ENCODE results near the gene MARK4. TPM values are rescaled to one million over a fixed set of nuclear protein-coding genes. Genes with fewer than 3 reads are reported as not detected.

Gene MARK4
- total RNA-seq, 1 experiment from 2014 or later = 37.7 TPM

DNA sequence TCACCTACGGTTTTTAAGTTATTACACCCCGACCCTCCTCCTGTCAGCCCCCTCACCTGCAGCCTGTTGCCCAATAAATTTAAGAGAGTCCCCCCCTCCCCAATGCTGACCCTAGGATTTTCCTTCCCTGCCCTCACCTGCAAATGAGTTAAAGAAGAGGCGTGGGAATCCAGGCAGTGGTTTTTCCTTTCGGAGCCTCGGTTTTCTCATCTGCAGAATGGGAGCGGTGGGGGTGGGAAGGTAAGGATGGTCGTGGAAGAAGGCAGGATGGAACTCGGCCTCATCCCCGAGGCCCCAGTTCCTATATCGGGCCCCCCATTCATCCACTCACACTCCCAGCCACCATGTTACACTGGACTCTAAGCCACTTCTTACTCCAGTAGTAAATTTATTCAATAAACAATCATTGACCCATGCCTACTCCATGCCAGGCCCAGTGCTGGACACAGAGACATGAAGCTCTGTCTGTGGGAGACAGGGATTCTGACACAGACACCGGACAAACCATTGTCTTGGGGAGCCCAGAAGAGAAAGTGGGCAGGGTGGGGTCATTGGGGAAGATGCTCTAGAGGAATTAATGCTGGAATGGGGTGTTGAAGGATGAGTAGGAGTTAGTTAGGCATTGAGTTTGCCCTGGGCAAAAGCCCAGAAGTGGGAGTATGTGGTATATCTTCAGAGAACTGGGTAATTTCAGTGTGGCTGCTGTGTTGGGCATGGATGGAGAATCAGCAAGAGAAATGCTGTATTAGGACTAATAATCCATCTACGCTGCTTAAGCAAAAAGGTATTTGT is 52.4 kb downstream of the MARK4 start:
- no peak for ATAC-seq
- CTCF ChIA-PET = no interaction called here
- RAD21 ChIA-PET (ENCODE audit: low non-redundant PET in 1 of 2, low total read pairs in 2 of 2, uncharacterized antibody in 2 of 2, unreplicated experiment in 2 of 2) = no interaction called here

DNA sequence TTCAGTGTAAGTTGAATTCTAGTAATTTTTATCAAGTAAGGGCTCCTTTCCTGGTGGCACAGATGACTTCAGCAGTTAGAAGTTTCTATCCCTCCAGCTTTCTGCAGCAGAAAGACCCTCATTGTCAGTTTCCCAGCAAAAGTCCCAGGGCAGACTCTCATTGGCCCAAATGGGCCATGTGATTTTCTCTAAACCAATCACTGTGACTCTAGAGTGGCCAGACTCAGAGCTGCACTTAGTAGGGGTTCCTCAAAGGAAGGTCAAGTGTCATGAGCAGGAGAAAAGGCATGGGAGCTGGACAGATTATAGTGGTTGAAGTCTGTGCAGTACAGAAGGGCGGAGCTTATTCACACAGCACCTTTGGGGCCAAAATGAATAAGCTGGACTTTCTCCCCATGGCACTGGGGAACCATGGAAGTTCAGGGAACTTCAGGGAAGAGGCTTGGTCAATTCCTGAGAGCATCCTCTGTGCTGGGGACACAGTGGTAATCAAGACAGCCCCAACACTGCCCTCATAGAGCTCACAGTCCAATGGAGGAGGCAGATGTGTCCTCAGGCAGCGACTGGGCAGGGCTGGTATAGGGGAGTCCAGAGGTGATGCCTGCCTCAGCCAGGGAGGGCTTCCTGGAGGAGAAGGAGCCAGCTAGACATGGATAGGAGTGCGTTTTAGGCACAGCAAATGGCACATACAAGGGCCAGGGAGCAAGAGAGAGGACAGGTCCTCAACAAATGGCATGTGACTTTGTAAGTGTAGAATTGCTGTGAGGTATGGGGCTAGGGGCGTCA is 53.3 kb downstream of the MARK4 start:
- no TSS peak for BruUV-seq (replicated peaks)
- H3K27ac ChIP-seq (ENCODE audit: low read depth, low read length) = no peak overlapping the region
- intact Hi-C loops (cut with micrococcal nuclease) = no loop called here
- no peak for ATAC-seq
- no peak for DNase-seq (ENCODE audit: low read depth, low spot score)
- no peak overlapping the region for H2AFZ ChIP-seq (ENCODE audit: low read depth, low read length, poor library complexity, severe bottlenecking)
- no peaks in the 10 kb centered on the region for H3K9me3 ChIP-seq (ENCODE audit: control insufficient read depth in 1 of 2, insufficient read depth in 1 of 2, low read depth in 1 of 2, low read length in 2 of 2)
- no peak overlapping the region for H3K9ac ChIP-seq (ENCODE audit: low read length)
- H3K4me3 ChIP-seq (replicated peaks in 1 of 2; ENCODE audit: low read depth in 1 of 2, low read length in 2 of 2) = no peak overlapping the region
- CTCF ChIA-PET = no interaction called here
- H3K36me3 ChIP-seq (ENCODE audit: control insufficient read depth in 1 of 2, insufficient read depth in 2 of 2, low read length in 2 of 2) = no peaks in the 10 kb centered on the region
- POLR2A ChIA-PET = interaction anchor here (0.6 kb wide), 1 partner anchor 16 kb away, joined by 5 read pairs; no protein-coding TSS in a partner anchor
- TF ChIP-seq EZH2phosphoT487 (IDR thresholded peaks at IDR 0.05; ENCODE audit: borderline replicate concordance) (no peak), POLR2A (IDR thresholded peaks at IDR 0.05; ENCODE audit: borderline replicate concordance, extremely low read depth, insufficient read depth, insufficient read length) (no peak), RAD21 (IDR thresholded peaks at IDR 0.05; ENCODE audit: low read depth) (no peak)
- TF ChIP-seq, protein P1, sequence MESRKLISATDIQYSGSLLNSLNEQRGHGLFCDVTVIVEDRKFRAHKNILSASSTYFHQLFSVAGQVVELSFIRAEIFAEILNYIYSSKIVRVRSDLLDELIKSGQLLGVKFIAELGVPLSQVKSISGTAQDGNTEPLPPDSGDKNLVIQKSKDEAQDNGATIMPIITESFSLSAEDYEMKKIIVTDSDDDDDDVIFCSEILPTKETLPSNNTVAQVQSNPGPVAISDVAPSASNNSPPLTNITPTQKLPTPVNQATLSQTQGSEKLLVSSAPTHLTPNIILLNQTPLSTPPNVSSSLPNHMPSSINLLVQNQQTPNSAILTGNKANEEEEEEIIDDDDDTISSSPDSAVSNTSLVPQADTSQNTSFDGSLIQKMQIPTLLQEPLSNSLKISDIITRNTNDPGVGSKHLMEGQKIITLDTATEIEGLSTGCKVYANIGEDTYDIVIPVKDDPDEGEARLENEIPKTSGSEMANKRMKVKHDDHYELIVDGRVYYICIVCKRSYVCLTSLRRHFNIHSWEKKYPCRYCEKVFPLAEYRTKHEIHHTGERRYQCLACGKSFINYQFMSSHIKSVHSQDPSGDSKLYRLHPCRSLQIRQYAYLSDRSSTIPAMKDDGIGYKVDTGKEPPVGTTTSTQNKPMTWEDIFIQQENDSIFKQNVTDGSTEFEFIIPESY (IDR thresholded peaks at IDR 0.05; ENCODE audit: extremely low read depth, insufficient replicate concordance, low read length) = no peak
- no peaks in the 10 kb centered on the region for H4K20me1 ChIP-seq (ENCODE audit: insufficient read depth)
- no peaks in the 10 kb centered on the region for H3K27me3 ChIP-seq (ENCODE audit: insufficient read depth, low read length)
- no peaks in the 10 kb centered on the region for H3K9me2 ChIP-seq (ENCODE audit: insufficient read depth)
- H3K79me2 ChIP-seq (ENCODE audit: insufficient read depth, low read length) = no peaks in the 10 kb centered on the region
- peaks cover 10 to 25% of the 10 kb centered on the region in 2 experiments for H3K4me1 ChIP-seq (ENCODE audit: control insufficient read depth in 1 of 2, insufficient read depth in 2 of 2, low read length in 2 of 2)
- no peak overlapping the region for H3K4me2 ChIP-seq (ENCODE audit: low read length)
- RAD21 ChIA-PET (ENCODE audit: low non-redundant PET in 1 of 2, low total read pairs in 2 of 2, uncharacterized antibody in 2 of 2, unreplicated experiment in 2 of 2) = no interaction called here

More for the DNA sequence above, 52.4 kb downstream of the MARK4 start:
- Histone ChIP-seq H3K36me3 (ENCODE audit: control insufficient read depth in 1 of 2, insufficient read depth in 2 of 2, low read length in 2 of 2) (no peaks in the 10 kb centered on the region), H3K4me3 (replicated peaks in 1 of 2; ENCODE audit: low read depth in 1 of 2, low read length in 2 of 2) (no peak overlapping the region), H3K9ac (ENCODE audit: low read length) (no peak overlapping the region), H3K27ac (ENCODE audit: low read depth, low read length) (no peak overlapping the region), H3K79me2 (ENCODE audit: insufficient read depth, low read length) (no peaks in the 10 kb centered on the region), H3K27me3 (ENCODE audit: insufficient read depth, low read length) (no peaks in the 10 kb centered on the region), H4K20me1 (ENCODE audit: insufficient read depth) (no peaks in the 10 kb centered on the region), H3K9me3 (ENCODE audit: control insufficient read depth in 1 of 2, insufficient read depth in 1 of 2, low read depth in 1 of 2, low read length in 2 of 2) (no peaks in the 10 kb centered on the region), H3K4me2 (ENCODE audit: low read length) (no peak overlapping the region), H3K9me2 (ENCODE audit: insufficient read depth) (no peaks in the 10 kb centered on the region), H2AFZ (ENCODE audit: low read depth, low read length, poor library complexity, severe bottlenecking) (no peak overlapping the region), H3K4me1 (ENCODE audit: control insufficient read depth in 1 of 2, insufficient read depth in 2 of 2, low read length in 2 of 2) (peaks cover 7 to 22% of the 10 kb centered on the region in 2 experiments)
- POLR2A ChIA-PET = interaction anchor here (0.6 kb wide), 1 partner anchor 16 kb away, joined by 5 read pairs; no protein-coding TSS in a partner anchor
- BruUV-seq (replicated peaks) = no TSS peak
- intact Hi-C loops (cut with micrococcal nuclease) = no loop called here
- TF ChIP-seq JUND (IDR thresholded peaks at IDR 0.05) = no peak
- TF ChIP-seq, protein P2, sequence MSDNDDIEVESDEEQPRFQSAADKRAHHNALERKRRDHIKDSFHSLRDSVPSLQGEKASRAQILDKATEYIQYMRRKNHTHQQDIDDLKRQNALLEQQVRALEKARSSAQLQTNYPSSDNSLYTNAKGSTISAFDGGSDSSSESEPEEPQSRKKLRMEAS (IDR thresholded peaks at IDR 0.05) = no peak
- TF ChIP-seq POLR2A (IDR thresholded peaks at IDR 0.05; ENCODE audit: borderline replicate concordance, extremely low read depth, insufficient read depth, insufficient read length) = no peak
- no peak for TF ChIP-seq RAD21 (IDR thresholded peaks at IDR 0.05; ENCODE audit: low read depth)
- no peak for TF ChIP-seq EGR1 (IDR thresholded peaks at IDR 0.05; ENCODE audit: low read depth)
- TF ChIP-seq EZH2 (IDR thresholded peaks at IDR 0.05) = no peak
- DNase-seq (ENCODE audit: low read depth, low spot score) = no peak
